Sigmoid colon (tissue), 4 donors: ENCODE results near the gene ABHD16B.

ENCODE experiments used
- CTCF ChIP-seq, 4 experiments: fragments of 450-650 bp in 3 of 4; fragments of 200-600 bp in 1 of 4; IDR thresholded peaks; one replicate each; pipeline ENCODE4 v1.5.1; 2016 to 2019; ENCODE audit warnings: antibody characterized with exemption in 4 of 4, mild to moderate bottlenecking in 3 of 4, moderate library complexity in 2 of 4
- EP300 ChIP-seq, 4 donors: sonication (generic); formaldehyde crosslinking; IDR thresholded peaks; one replicate each; pipeline ENCODE4 v1.6.1; 2017; ENCODE audit warnings: antibody characterized with exemption in 4 of 4
- POLR2A ChIP-seq, 2 donors: fragments of 450-650 bp; IDR thresholded peaks; one replicate each; pipeline ENCODE4 v1.6.1; 2016; ENCODE audit warnings: antibody characterized with exemption in 2 of 2, mild to moderate bottlenecking in 2 of 2, moderate library complexity in 2 of 2
- POLR2AphosphoS5 ChIP-seq, 4 donors: sonication (generic); formaldehyde crosslinking; IDR thresholded peaks; one replicate each; pipeline ENCODE4 v1.6.1; 2017; ENCODE audit warnings: antibody characterized with exemption in 4 of 4

DNA sequence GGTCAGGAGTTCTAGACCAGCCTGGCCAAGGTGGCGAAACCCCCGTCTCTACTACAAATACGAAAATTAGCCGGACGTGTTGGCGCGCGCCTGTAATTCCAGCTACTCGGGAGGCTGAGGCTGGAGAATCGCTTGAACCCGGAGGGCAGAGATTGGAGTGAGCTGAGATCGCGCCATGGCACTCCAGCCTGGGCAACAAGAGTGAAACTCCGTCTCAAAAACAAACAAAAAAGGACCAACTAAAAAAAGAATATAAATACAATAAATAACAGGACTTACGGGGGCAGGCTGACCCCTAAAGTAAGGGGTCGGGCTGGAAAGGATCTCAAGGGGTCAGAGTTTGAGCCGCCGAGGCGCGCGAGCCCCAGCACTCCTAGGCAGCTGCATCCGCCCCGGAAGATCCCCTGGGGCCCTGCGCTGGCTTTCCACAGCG is 3.3 kb downstream of the ABHD16B start:
- TF ChIP-seq CTCF (IDR thresholded peaks at IDR 0.05): peak in 1 of 4 experiments; percentile 9
- TF ChIP-seq POLR2A (IDR thresholded peaks at IDR 0.05): peak in 1 of 2 donors; percentile 57
- TF ChIP-seq EP300 (IDR thresholded peaks at IDR 0.05): no peak
- TF ChIP-seq POLR2AphosphoS5 (IDR thresholded peaks at IDR 0.05): no peak
